OCI-LY7 (cell line): Measurements from ENCODE around the gene ARFIP1.

ENCODE experiments used
- EZH2phosphoT487 ChIP-seq: fragments of 200-600 bp; sonication (generic); IDR thresholded peaks from 2 replicates; pipeline ENCODE4 v1.6.1; 2018; ENCODE audit warnings: low read depth, borderline replicate concordance, mild to moderate bottlenecking, mixed run types, antibody characterized with exemption, low read length, moderate library complexity, mixed read lengths
- TF ChIP-seq, protein P1 (sequence below): fragments of 200-600 bp; sonication (generic); conservative IDR thresholded peaks from 2 replicates; pipeline ENCODE4 v1.5.1; 2014; ENCODE audit warnings: mild to moderate bottlenecking, antibody characterized with exemption, low read length, moderate library complexity, mixed read lengths

DNA sequence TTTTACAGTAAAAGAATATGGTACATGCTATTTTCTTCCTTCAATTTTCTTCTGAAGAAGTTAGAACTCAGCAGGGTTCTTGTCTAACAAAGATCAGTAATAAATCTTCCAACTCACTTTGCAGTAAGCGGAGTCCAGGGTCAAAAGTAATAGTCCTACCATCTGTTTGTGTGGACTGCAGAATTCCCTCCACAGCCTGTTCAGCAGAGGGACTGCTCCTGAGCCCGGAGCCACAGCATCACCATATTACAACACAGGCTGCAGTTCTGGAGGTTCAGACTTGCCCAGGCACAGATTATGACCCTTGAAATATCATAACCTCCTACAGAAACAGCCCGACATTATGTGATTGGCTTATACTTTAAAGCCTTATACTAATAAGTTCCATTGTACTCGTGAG is 166.7 kb downstream of the ARFIP1 start:
- TF ChIP-seq, protein P1, sequence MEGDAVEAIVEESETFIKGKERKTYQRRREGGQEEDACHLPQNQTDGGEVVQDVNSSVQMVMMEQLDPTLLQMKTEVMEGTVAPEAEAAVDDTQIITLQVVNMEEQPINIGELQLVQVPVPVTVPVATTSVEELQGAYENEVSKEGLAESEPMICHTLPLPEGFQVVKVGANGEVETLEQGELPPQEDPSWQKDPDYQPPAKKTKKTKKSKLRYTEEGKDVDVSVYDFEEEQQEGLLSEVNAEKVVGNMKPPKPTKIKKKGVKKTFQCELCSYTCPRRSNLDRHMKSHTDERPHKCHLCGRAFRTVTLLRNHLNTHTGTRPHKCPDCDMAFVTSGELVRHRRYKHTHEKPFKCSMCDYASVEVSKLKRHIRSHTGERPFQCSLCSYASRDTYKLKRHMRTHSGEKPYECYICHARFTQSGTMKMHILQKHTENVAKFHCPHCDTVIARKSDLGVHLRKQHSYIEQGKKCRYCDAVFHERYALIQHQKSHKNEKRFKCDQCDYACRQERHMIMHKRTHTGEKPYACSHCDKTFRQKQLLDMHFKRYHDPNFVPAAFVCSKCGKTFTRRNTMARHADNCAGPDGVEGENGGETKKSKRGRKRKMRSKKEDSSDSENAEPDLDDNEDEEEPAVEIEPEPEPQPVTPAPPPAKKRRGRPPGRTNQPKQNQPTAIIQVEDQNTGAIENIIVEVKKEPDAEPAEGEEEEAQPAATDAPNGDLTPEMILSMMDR = no peak
- TF ChIP-seq EZH2phosphoT487 = no peak
